Mesendoderm (in vitro differentiated cells): ENCODE measurements around the gene OR6Q1.
A peak's percentile ranks its signal among the peaks of the same experiment; 100 is the strongest.

ENCODE experiments used
- DNase-seq: peaks from one replicate; pipeline ENCODE4 v3.0.0; 2013
- H2AK5ac ChIP-seq: 2 replicates; pipeline ENCODE4 v1.6.1; 2013; ENCODE audit warnings: low read length, inconsistent platforms
- H2BK120ac ChIP-seq: 2 replicates; pipeline ENCODE4 v1.6.1; 2013; ENCODE audit warnings: low read depth, mild to moderate bottlenecking, low read length, moderate library complexity, mixed read lengths
- H2BK15ac ChIP-seq: replicated peaks from 2 replicates; pipeline ENCODE4 v1.6.1; 2013; ENCODE audit warnings: low read depth, mild to moderate bottlenecking, moderate library complexity
- H2BK5ac ChIP-seq: 2 replicates; pipeline ENCODE4 v1.6.1; 2013; ENCODE audit warnings: low read length, inconsistent platforms
- H3K18ac ChIP-seq: 2 replicates; pipeline ENCODE4 v1.6.1; 2013; ENCODE audit warnings: mild to moderate bottlenecking, low read length, mixed read lengths
- H3K23ac ChIP-seq: one replicate; pipeline ENCODE4 v1.6.1; 2013; ENCODE audit warnings: low read length
- H3K27ac ChIP-seq: 2 replicates; pipeline ENCODE4 v1.5.1; 2013; ENCODE audit warnings: low read depth, mild to moderate bottlenecking, inconsistent platforms, low read length, moderate library complexity
- H3K27me3 ChIP-seq: 2 replicates; pipeline ENCODE4 v1.6.1; 2013; ENCODE audit warnings: low read length, control low read depth, mild to moderate bottlenecking, inconsistent platforms; ENCODE audit not compliant: insufficient read depth, poor library complexity
- H3K36me3 ChIP-seq: 2 replicates; pipeline ENCODE4 v1.6.1; 2013; ENCODE audit warnings: low read length, inconsistent platforms; ENCODE audit not compliant: control insufficient read depth, insufficient read depth
- H3K4ac ChIP-seq: one replicate; pipeline ENCODE4 v1.6.1; 2013; ENCODE audit warnings: low read depth, mild to moderate bottlenecking, low read length, moderate library complexity
- H3K4me1 ChIP-seq: 2 replicates; pipeline ENCODE4 v1.6.1; 2013; ENCODE audit warnings: low read depth, low read length, inconsistent platforms; ENCODE audit not compliant: control insufficient read depth
- H3K4me2 ChIP-seq: 2 replicates; pipeline ENCODE4 v1.6.1; 2013; ENCODE audit warnings: low read length
- H3K4me3 ChIP-seq: 2 replicates; pipeline ENCODE4 v1.5.1; 2013; ENCODE audit warnings: mild to moderate bottlenecking, low read length
- H3K56ac ChIP-seq: one replicate; pipeline ENCODE4 v1.6.1; 2013; ENCODE audit warnings: low read length
- H3K79me1 ChIP-seq: 2 replicates; pipeline ENCODE4 v1.6.1; 2013; ENCODE audit warnings: low read length, inconsistent platforms
- H3K79me2 ChIP-seq: 2 replicates; pipeline ENCODE4 v1.6.1; 2013; ENCODE audit warnings: mild to moderate bottlenecking, low read length; ENCODE audit not compliant: control insufficient read depth, insufficient read depth
- H3K9ac ChIP-seq: 2 replicates; pipeline ENCODE4 v1.6.1; 2013; ENCODE audit warnings: low read length, inconsistent platforms
- H4K5ac ChIP-seq: one replicate; pipeline ENCODE4 v1.6.1; 2013; ENCODE audit warnings: low read length
- H4K8ac ChIP-seq: one replicate; pipeline ENCODE4 v1.6.1; 2013; ENCODE audit warnings: low read depth, mild to moderate bottlenecking, control low read depth, low read length, moderate library complexity
- WGBS: extraction: QIAGEN DNeasy Blood & Tissue Kit; methylation state at CpG from one replicate; pipeline ENCODE4 v1.1.7; 2013; ENCODE audit warnings: low lambda C conversion rate, missing lambda C conversion rate; ENCODE audit not compliant: insufficient coverage; ENCODE audit errors: extremely low coverage; 5-methylcytosine and 5-hydroxymethylcytosine counted together

The OR6Q1 gene

GRCh38 chr11:58058276-58059006, 27.7 kb downstream of the OR6Q1 start:
- H3K4me2 ChIP-seq, result no peak overlapping the region
- peak; percentile 76 for DNase-seq
- H3K4me1 ChIP-seq, result peaks cover 6% of the 10 kb centered on the region
- H3K27ac ChIP-seq, result peak overlapping the region; percentile 34
- peak overlapping the region; percentile 33 for H3K18ac ChIP-seq
- no peak overlapping the region for H4K8ac ChIP-seq
- H3K27me3 ChIP-seq, result no peaks in the 10 kb centered on the region
- peak overlapping the region; percentile 82 for H2BK5ac ChIP-seq
- no peak overlapping the region for H3K9ac ChIP-seq
- no peak overlapping the region for H2BK120ac ChIP-seq
- H3K4ac ChIP-seq, result no peak overlapping the region
- no peaks in the 10 kb centered on the region for H3K79me2 ChIP-seq
- H2BK15ac ChIP-seq, result no peak overlapping the region
- H3K4me3 ChIP-seq, result no peak overlapping the region
- no peak overlapping the region for H4K5ac ChIP-seq
- no peak overlapping the region for H2AK5ac ChIP-seq
- peak overlapping the region; percentile 66 for H3K56ac ChIP-seq
- H3K79me1 ChIP-seq, result no peaks in the 10 kb centered on the region
- no CpG with 5 or more reads among the region's 13 CpGs for WGBS
- peak overlapping the region; percentile 17 for H3K23ac ChIP-seq
- no peaks in the 10 kb centered on the region for H3K36me3 ChIP-seq

- Histone ChIP-seq H3K4me2 (no peak overlapping the region), H3K23ac (peak overlapping the region; percentile 17), H3K18ac (peak overlapping the region; percentile 33), H3K56ac (peak overlapping the region; percentile 66), H4K5ac (no peak overlapping the region), H3K79me2 (no peaks in the 10 kb centered on the region), H3K79me1 (no peaks in the 10 kb centered on the region), H3K36me3 (no peaks in the 10 kb centered on the region), H3K4me3 (no peak overlapping the region), H2BK5ac (peak overlapping the region; percentile 82), H2BK120ac (no peak overlapping the region), H3K4me1 (peaks cover 6% of the 10 kb centered on the region), H2AK5ac (no peak overlapping the region), H2BK15ac (no peak overlapping the region), H4K8ac (no peak overlapping the region), H3K27ac (peak overlapping the region; percentile 34), H3K27me3 (no peaks in the 10 kb centered on the region), H3K4ac (no peak overlapping the region), H3K9ac (no peak overlapping the region)
- no CpG with 5 or more reads among the region's 4 CpGs for WGBS
- DNase-seq, result peak; percentile 96
These were observed 28.2 kb downstream of the OR6Q1 start for GRCh38 chr11:58059007-58059350.

- H3K9ac ChIP-seq, result no peak overlapping the region
- no peak overlapping the region for H3K4me2 ChIP-seq
- no peak overlapping the region for H3K4me3 ChIP-seq
- H3K23ac ChIP-seq, result no peak overlapping the region
- peak overlapping the region; percentile 24 for H3K18ac ChIP-seq
- H3K27me3 ChIP-seq, result no peaks in the 10 kb centered on the region
- no peak for DNase-seq
- H3K79me1 ChIP-seq, result no peaks in the 10 kb centered on the region
- WGBS, result no CpG with 5 or more reads among the region's 3 CpGs
- H2BK15ac ChIP-seq, result no peak overlapping the region
- H3K27ac ChIP-seq, result no peak overlapping the region
- H3K36me3 ChIP-seq, result no peaks in the 10 kb centered on the region
- H3K4me1 ChIP-seq, result peaks cover 6% of the 10 kb centered on the region
- H4K8ac ChIP-seq, result no peak overlapping the region
- H3K79me2 ChIP-seq, result no peaks in the 10 kb centered on the region
- H2BK5ac ChIP-seq, result no peak overlapping the region
- H3K56ac ChIP-seq, result no peak overlapping the region
- H2AK5ac ChIP-seq, result no peak overlapping the region
- no peak overlapping the region for H2BK120ac ChIP-seq
- no peak overlapping the region for H4K5ac ChIP-seq
- H3K4ac ChIP-seq, result no peak overlapping the region
These were observed 29.8 kb downstream of the OR6Q1 start for GRCh38 chr11:58060535-58060934.

GRCh38 chr11:58060939-58061672, 30.4 kb downstream of the OR6Q1 start:
- no peak overlapping the region for H3K4me2 ChIP-seq
- no peak overlapping the region for H2BK120ac ChIP-seq
- no peak overlapping the region for H2BK5ac ChIP-seq
- peaks cover 6% of the 10 kb centered on the region for H3K4me1 ChIP-seq
- H4K5ac ChIP-seq, result no peak overlapping the region
- H2AK5ac ChIP-seq, result no peak overlapping the region
- no peaks in the 10 kb centered on the region for H3K79me2 ChIP-seq
- no peak overlapping the region for H3K27ac ChIP-seq
- no peak overlapping the region for H3K9ac ChIP-seq
- DNase-seq, result peak; percentile 78
- H3K4ac ChIP-seq, result no peak overlapping the region
- no peak overlapping the region for H4K8ac ChIP-seq
- no peak overlapping the region for H3K4me3 ChIP-seq
- H3K23ac ChIP-seq, result no peak overlapping the region
- peak overlapping the region; percentile 31 for H3K18ac ChIP-seq
- no peaks in the 10 kb centered on the region for H3K36me3 ChIP-seq
- H2BK15ac ChIP-seq, result no peak overlapping the region
- H3K56ac ChIP-seq, result no peak overlapping the region
- no peaks in the 10 kb centered on the region for H3K79me1 ChIP-seq
- H3K27me3 ChIP-seq, result no peaks in the 10 kb centered on the region
- no CpG with 5 or more reads among the region's 6 CpGs for WGBS

- Histone ChIP-seq H3K4ac (no peak overlapping the region), H4K8ac (no peak overlapping the region), H3K4me2 (no peak overlapping the region), H3K4me3 (no peak overlapping the region), H3K23ac (no peak overlapping the region), H2BK120ac (no peak overlapping the region), H3K18ac (no peak overlapping the region), H4K5ac (no peak overlapping the region), H3K56ac (no peak overlapping the region), H2BK5ac (no peak overlapping the region), H3K36me3 (no peaks in the 10 kb centered on the region), H2BK15ac (no peak overlapping the region), H3K79me2 (no peaks in the 10 kb centered on the region), H3K9ac (no peak overlapping the region), H3K27me3 (no peaks in the 10 kb centered on the region), H3K4me1 (peaks cover 6% of the 10 kb centered on the region), H3K27ac (no peak overlapping the region), H2AK5ac (no peak overlapping the region), H3K79me1 (no peaks in the 10 kb centered on the region)
- no peak for DNase-seq
- no CpG with 5 or more reads among the region's 6 CpGs for WGBS
These were observed 31.1 kb downstream of the OR6Q1 start for GRCh38 chr11:58061813-58062212.
